K562 (cell line): Measurements from ENCODE around the gene SUPT3H. TPM values are rescaled to one million over a fixed set of nuclear protein-coding genes. Genes with fewer than 3 reads are reported as not detected.

ENCODE experiments used
- ATAC-seq: fragments of 200-7000 bp; cut with Tn5 transposase; 3 replicates; pipeline ENCODE4 v1.9.1; 2020; ENCODE audit warnings: moderate library complexity
- BruUV-seq: library from RNA; stranded (reverse); fragments of 400-500 nt; replicated peaks from 2 replicates; lab custom pipeline; 2021; lab: Mats Ljungman, UMichigan
- CTCF ChIA-PET: fragments of 300-600 bp; formaldehyde crosslinking; extraction: SDS; loops from one replicate; lab custom pipeline; 2021; ENCODE audit warnings: low intra/inter-chr PET ratio; lab: Yijun Ruan, JAX
- POLR2A ChIA-PET: fragments of 300-600, 350-650 bp; sonication (Branson Sonifier 250); formaldehyde crosslinking; extraction: SDS; loops from one replicate; lab custom pipeline; 2021; ENCODE audit warnings: antibody characterized with exemption, inconsistent platforms; lab: Yijun Ruan, JAX
- DNase-seq, 4 experiments: peaks; one replicate each; pipeline versions ENCODE4 v3.0.0 to v3.0.0-alpha.2; 2011 to 2018; ENCODE audit warnings: low spot score in 3 of 4, mixed read lengths in 3 of 4; ENCODE audit errors: extremely low read depth in 1 of 4
- FAIRE-seq: peaks from 2 replicates; lab custom pipeline; 2011; peaks lifted over from hg19 to GRCh38; lab: Jason Lieb, UNC
- H2AFZ ChIP-seq: 2 replicates; pipeline ENCODE4 v1.6.0; 2011; ENCODE audit warnings: low read depth, low read length, control low read depth, inconsistent platforms
- H3K27ac ChIP-seq: fragments of 200-600 bp; 3 replicates; pipeline ENCODE4 v1.8.0; 2011; ENCODE audit warnings: low read depth, mild to moderate bottlenecking, control low read depth, inconsistent platforms, low read length, moderate library complexity, mixed read lengths; ENCODE audit errors: extremely low read depth
- H3K27me3 ChIP-seq, 2 experiments: fragments of 300-600 bp in 1 of 2; 2 replicates in 1 of 2; 3 replicates in 1 of 2; pipeline versions ENCODE4 v1.6.0 to v1.8.0; 2011; ENCODE audit warnings: inconsistent platforms in 2 of 2, low read length in 2 of 2, mild to moderate bottlenecking in 1 of 2, mixed read lengths in 1 of 2, moderate library complexity in 1 of 2; ENCODE audit not compliant: control insufficient read depth in 2 of 2, insufficient read depth in 2 of 2
- H3K36me3 ChIP-seq: fragments of 300-600 bp; 3 replicates; pipeline ENCODE4 v1.8.0; 2011; ENCODE audit warnings: mild to moderate bottlenecking, low read length, inconsistent platforms; ENCODE audit not compliant: control insufficient read depth, insufficient read depth
- H3K4me1 ChIP-seq, 2 experiments: fragments of 200-600 bp in 1 of 2; replicated peaks in 1 of 2; 2 replicates in 1 of 2; 3 replicates in 1 of 2; pipeline versions ENCODE4 v1.5.1 to v1.8.0; 2011; ENCODE audit warnings: inconsistent platforms in 2 of 2, low read length in 2 of 2, mild to moderate bottlenecking in 1 of 2, mixed read lengths in 1 of 2, moderate library complexity in 1 of 2; ENCODE audit not compliant: control insufficient read depth in 2 of 2, insufficient read depth in 2 of 2
- H3K4me2 ChIP-seq: 2 replicates; pipeline ENCODE4 v1.6.1; 2011; ENCODE audit warnings: low read length, control low read depth, inconsistent platforms, mixed read lengths; ENCODE audit not compliant: insufficient read depth
- H3K4me3 ChIP-seq: fragments of 200-600 bp; sonication (generic), shearing (Covaris generic); 2 replicates; pipeline ENCODE4 v1.5.1; 2016; ENCODE audit warnings: control low read depth, inconsistent platforms
- H3K79me2 ChIP-seq: fragments of 200-600 bp; 3 replicates; pipeline ENCODE4 v1.8.0; 2011; ENCODE audit warnings: low read length, inconsistent platforms; ENCODE audit not compliant: control insufficient read depth, insufficient read depth
- H3K9ac ChIP-seq, 2 experiments: 2 replicates each; pipeline versions ENCODE4 v1.6.0 to v1.6.1; 2011; ENCODE audit warnings: low read depth in 2 of 2, low read length in 2 of 2, control low read depth in 1 of 2, inconsistent platforms in 1 of 2, mild to moderate bottlenecking in 1 of 2, mixed read lengths in 1 of 2; ENCODE audit not compliant: insufficient read depth in 1 of 2
- H3K9me1 ChIP-seq: one replicate; pipeline ENCODE4 v1.6.0; 2011; ENCODE audit warnings: inconsistent platforms, mild to moderate bottlenecking, low read length, moderate library complexity; ENCODE audit not compliant: control insufficient read depth, insufficient read depth
- H3K9me3 ChIP-seq: replicated peaks from 2 replicates; pipeline ENCODE4 v1.5.1; 2011; ENCODE audit warnings: low read depth, low read length, inconsistent platforms; ENCODE audit not compliant: control insufficient read depth, insufficient read depth
- H4K20me1 ChIP-seq: replicated peaks from 2 replicates; pipeline ENCODE4 v1.6.1; 2011; ENCODE audit warnings: low read length, inconsistent platforms, mixed read lengths; ENCODE audit not compliant: control insufficient read depth, insufficient read depth
- BACH1 ChIP-seq: fragments of 200-800 bp; sonication (Bioruptor generic); IDR thresholded peaks from 2 replicates; pipeline ENCODE4 v1.6.1; 2016; ENCODE audit warnings: missing genetic modification characterization, missing compliant biosample characterization
- CEBPB ChIP-seq: fragments of 450-650 bp; IDR thresholded peaks from 2 replicates; pipeline ENCODE4 v1.6.1; 2016; ENCODE audit warnings: missing genetic modification characterization, missing compliant biosample characterization
- CEBPG ChIP-seq, 3 experiments: fragments of 200-800 bp in 1 of 3; sonication (Bioruptor generic) in 1 of 3; sonication (generic) in 1 of 3; formaldehyde crosslinking in 1 of 3; IDR thresholded peaks in 2 of 3; conservative IDR thresholded peaks in 1 of 3; 2 replicates each; pipeline versions ENCODE4 v1.6.1 to v1.8.0; 2016 to 2022; ENCODE audit warnings: missing compliant biosample characterization in 2 of 3, missing genetic modification characterization in 2 of 3, mild to moderate bottlenecking in 1 of 3, missing genetic modification reagents in 1 of 3
- ZNF232 ChIP-seq: sonication (generic); formaldehyde crosslinking; IDR thresholded peaks from 2 replicates; pipeline ENCODE4 v1.8.0; 2022; ENCODE audit warnings: mild to moderate bottlenecking, missing genetic modification reagents
- WGBS: fragments of 100-300 bp; shearing (Covaris generic); methylation state at CpG from one replicate; pipeline ENCODE4 v1.1.6; 2016; ENCODE audit warnings: low coverage, mixed read lengths; ENCODE audit not compliant: insufficient coverage; ENCODE audit errors: missing lambda C conversion rate; 5-methylcytosine and 5-hydroxymethylcytosine counted together
- in situ Hi-C: fragments of 300-500 bp; cut with MboI; formaldehyde crosslinking; loops from 4 replicates; pipeline ENCODE4 v1.15.0; 2018; ENCODE audit warnings: inconsistent platforms, mixed read lengths
- intact Hi-C: fragments of 100-400 bp; cut with micrococcal nuclease; formaldehyde crosslinking; loops from 2 replicates; pipeline ENCODE4 v1.14.2; 2022
- polyA plus RNA-seq, 8 experiments: library from polyadenylated mRNA; depleted of rRNA in 4 of 8; stranded (reverse) in 5 of 8; unstranded in 3 of 8; fragments of >200 nt; fragmentation: Nextera tagmentation in 2 of 8; fragmentation: Illumina TruSeq in 1 of 8; extraction: Ambion mirVana in 2 of 8; extraction: Trizol in 1 of 8; gene quantifications; 2 replicates each; pipeline versions ENCODE4 v1.2.1 to v1.2.3, GENCODE V29; 2011 to 2014; ENCODE audit warnings: inconsistent platforms in 1 of 8, missing spikeins in 1 of 8
- total RNA-seq, 7 experiments: library from RNA; depleted of rRNA in 6 of 7; stranded (reverse); fragments of >200 nt in 6 of 7; fragmentation: Illumina TruSeq in 2 of 7; extraction: Trizol in 2 of 7; gene quantifications; 2 replicates each; pipeline versions ENCODE4 v1.2.1 to v1.2.3, GENCODE V29; 2011 to 2021; ENCODE audit warnings: low replicate concordance in 1 of 7
- TF ChIP-seq, protein P1 (sequence below): fragments of 450-650 bp; IDR thresholded peaks from 2 replicates; pipeline ENCODE4 v1.6.1; 2017; ENCODE audit warnings: antibody characterized with exemption

The SUPT3H gene
- total and polyA plus RNA-seq, 9 of the 15 experiments (the other 6 are each of a cell fraction or from before 2014, with no cell fraction given): 7.2 to 16.3 (median 11.9) TPM

GRCh38 chr6:45032426-45032825 lies 345.3 kb downstream of the SUPT3H start:
- Histone ChIP-seq H2AFZ (no peak overlapping the region), H4K20me1 (no peaks in the 10 kb centered on the region), H3K4me2 (no peak overlapping the region), H3K27ac (no peak overlapping the region), H3K36me3 (no peaks in the 10 kb centered on the region), H3K9me1 (no peaks in the 10 kb centered on the region), H3K79me2 (no peaks in the 10 kb centered on the region), H3K9ac (no peak overlapping the region), H3K4me3 (no peak overlapping the region), H3K27me3 (no peaks in the 10 kb centered on the region), H3K9me3 (no peaks in the 10 kb centered on the region), H3K4me1 (no peaks in the 10 kb centered on the region)
- no peak for ATAC-seq
- POLR2A ChIA-PET: no interaction called here
- CTCF ChIA-PET: no interaction called here
- FAIRE-seq: no peak
- TF ChIP-seq CEBPG (CRISPR knock-in tag; IDR thresholded peaks at IDR 0.05) (no peak), CEBPG (tag; conservative IDR thresholded peaks at IDR 0.05 in 1 of 2, IDR thresholded peaks at IDR 0.05 in 1 of 2) (peak; percentile 56 to 74; a peak in 3 of 4 replicates), CEBPB (tag) (peak; percentile 77), BACH1 (tag) (no peak), ZNF232 (CRISPR knock-in tag) (no peak)
- TF ChIP-seq, protein P1, sequence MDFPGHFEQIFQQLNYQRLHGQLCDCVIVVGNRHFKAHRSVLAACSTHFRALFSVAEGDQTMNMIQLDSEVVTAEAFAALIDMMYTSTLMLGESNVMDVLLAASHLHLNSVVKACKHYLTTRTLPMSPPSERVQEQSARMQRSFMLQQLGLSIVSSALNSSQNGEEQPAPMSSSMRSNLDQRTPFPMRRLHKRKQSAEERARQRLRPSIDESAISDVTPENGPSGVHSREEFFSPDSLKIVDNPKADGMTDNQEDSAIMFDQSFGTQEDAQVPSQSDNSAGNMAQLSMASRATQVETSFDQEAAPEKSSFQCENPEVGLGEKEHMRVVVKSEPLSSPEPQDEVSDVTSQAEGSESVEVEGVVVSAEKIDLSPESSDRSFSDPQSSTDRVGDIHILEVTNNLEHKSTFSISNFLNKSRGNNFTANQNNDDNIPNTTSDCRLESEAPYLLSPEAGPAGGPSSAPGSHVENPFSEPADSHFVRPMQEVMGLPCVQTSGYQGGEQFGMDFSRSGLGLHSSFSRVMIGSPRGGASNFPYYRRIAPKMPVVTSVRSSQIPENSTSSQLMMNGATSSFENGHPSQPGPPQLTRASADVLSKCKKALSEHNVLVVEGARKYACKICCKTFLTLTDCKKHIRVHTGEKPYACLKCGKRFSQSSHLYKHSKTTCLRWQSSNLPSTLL: no peak
- in situ Hi-C loops (no loop called here), intact Hi-C loops (no loop called here)
- 81% methylated on average over 2 of the region's 2 CpGs for whole genome bisulfite sequencing
- no peak for DNase-seq
- BruUV-seq: no TSS peak
